HL-60 (cell line): ENCODE results near the gene SEPTIN10.

Experiments used
- CTCF ChIP-seq: IDR thresholded peaks from one replicate; pipeline ENCODE4 v1.5.1; 2011; ENCODE audit warnings: low read length, control low read depth, inconsistent platforms; ENCODE audit not compliant: insufficient read depth
- GABPA ChIP-seq: IDR thresholded peaks from 2 replicates; pipeline ENCODE4 v1.6.1; 2012; ENCODE audit warnings: low read depth
- POLR2AphosphoS5 ChIP-seq: IDR thresholded peaks from 2 replicates; pipeline ENCODE4 v1.6.1; 2012; ENCODE audit warnings: low read depth
- REST ChIP-seq: IDR thresholded peaks from 2 replicates; pipeline ENCODE4 v1.6.1; 2012; ENCODE audit warnings: low read depth; ENCODE audit not compliant: insufficient replicate concordance
- SPI1 ChIP-seq: IDR thresholded peaks from 2 replicates; pipeline ENCODE4 v1.6.1; 2012; ENCODE audit warnings: low read depth, mild to moderate bottlenecking, borderline replicate concordance

GRCh38 chr2:109531221-109531620 is 82.5 kb downstream of the SEPTIN10 start:
- TF ChIP-seq CTCF (no peak), REST (no peak), POLR2AphosphoS5 (no peak), SPI1 (no peak), GABPA (no peak)
